Natural killer cell (primary cell): Measurements from ENCODE around the gene EXTL2. TPM values are rescaled to one million over a fixed set of nuclear protein-coding genes. Genes with fewer than 3 reads are reported as not detected.
"Not testable (repeated sequence)": the region's sequence is repeated elsewhere in the genome, so short reads cannot be mapped to it uniquely, and the experiment has no call there.

Source experiments
- ATAC-seq, 3 donors: fragments of 150-1000 bp in 2 of 3; fragments of 200-7000 bp in 1 of 3; cut with Tn5 transposase; 1 replicate in 1 of 3; 2 replicates in 2 of 3; pipeline ENCODE4 v1.10.0; 2021; ENCODE audit warnings: mild to moderate bottlenecking in 2 of 3, moderate library complexity in 2 of 3
- DNase-seq, 2 donors: peaks; one replicate each; pipeline versions ENCODE4 v3.0.0 to v3.0.0-alpha.2; 2013 to 2021; ENCODE audit warnings: mixed read lengths in 1 of 2
- H3K27ac ChIP-seq: one replicate; pipeline ENCODE4 v1.5.1; 2013; ENCODE audit warnings: mild to moderate bottlenecking, low read length
- H3K27me3 ChIP-seq: one replicate; pipeline ENCODE4 v1.6.1; 2013; ENCODE audit warnings: low read length; ENCODE audit not compliant: control insufficient read depth, insufficient read depth
- H3K36me3 ChIP-seq: one replicate; pipeline ENCODE4 v1.6.1; 2013; ENCODE audit warnings: low read length; ENCODE audit not compliant: control insufficient read depth, insufficient read depth
- H3K4me1 ChIP-seq: one replicate; pipeline ENCODE4 v1.6.1; 2013; ENCODE audit warnings: low read length; ENCODE audit not compliant: control insufficient read depth, insufficient read depth
- H3K4me3 ChIP-seq: one replicate; pipeline ENCODE4 v1.5.1; 2013; ENCODE audit warnings: low read length
- H3K9me3 ChIP-seq: one replicate; pipeline ENCODE4 v1.6.1; 2013; ENCODE audit warnings: low read length; ENCODE audit not compliant: control insufficient read depth, insufficient read depth
- H3K27ac Mint-ChIP-seq, 2 donors: one replicate each; pipeline ENCODE4 v1.8.0; 2022; ENCODE audit warnings: mild to moderate bottlenecking in 2 of 2, mixed read lengths in 2 of 2, moderate library complexity in 1 of 2
- H3K27me3 Mint-ChIP-seq, 2 donors: one replicate each; pipeline ENCODE4 v1.8.0; 2022; ENCODE audit warnings: low read depth in 2 of 2, mixed read lengths in 2 of 2
- H3K36me3 Mint-ChIP-seq: one replicate; pipeline ENCODE4 v1.8.0; 2022; ENCODE audit warnings: mixed read lengths
- H3K4me1 Mint-ChIP-seq, 2 donors: one replicate each; pipeline ENCODE4 v1.8.0; 2022; ENCODE audit warnings: mixed read lengths in 2 of 2
- H3K4me3 Mint-ChIP-seq: one replicate; pipeline ENCODE4 v1.8.0; 2022; ENCODE audit warnings: mild to moderate bottlenecking, moderate library complexity, mixed read lengths
- H3K9me3 Mint-ChIP-seq, 2 donors: one replicate each; pipeline ENCODE4 v1.8.0; 2022; ENCODE audit warnings: mixed read lengths in 2 of 2
- CTCF ChIP-seq: fragments of 200-600 bp; IDR thresholded peaks from one replicate; pipeline ENCODE4 v1.8.0; 2022; ENCODE audit warnings: antibody characterized with exemption
- WGBS: methylation state at CpG from one replicate; pipeline ENCODE4 v1.1.7; 2013; ENCODE audit warnings: missing lambda C conversion rate; ENCODE audit not compliant: insufficient coverage; 5-methylcytosine and 5-hydroxymethylcytosine counted together
- intact Hi-C: fragments of 100-400 bp; cut with micrococcal nuclease; formaldehyde crosslinking; loops from one replicate; pipeline ENCODE4 v1.14.2; 2022
- total RNA-seq, 4 donors: library from RNA; stranded (reverse); fragments of 120-200 nt in 1 of 4; gene quantifications; one replicate each; pipeline versions ENCODE4 v1.2.3 to v1.2.4, GENCODE V29; 2013 to 2022

EXTL2 gene
- total RNA-seq, 3 donors from 2014 or later (not counting 1 experiment from before 2014, with no cell fraction given) = 3.5 to 5.8 (median 3.9) TPM

GRCh38 chr1:100891380-100891779 lies 3.3 kb downstream of the EXTL2 start:
- intact Hi-C loops = loop anchor here (10.0 kb wide), 1 partner anchor 857 kb away; a partner anchor contains a TSS
- no peak for TF ChIP-seq CTCF

GRCh38 chr1:100889869-100890482 lies 4.7 kb downstream of the EXTL2 start:
- H3K4me1 Mint-ChIP-seq = peaks cover 8 to 14% of the 10 kb centered on the region in 2 donors
- not testable (repeated sequence) for H3K27ac ChIP-seq, H3K27me3 Mint-ChIP-seq, H3K36me3 ChIP-seq, H3K36me3 Mint-ChIP-seq, H3K4me3 ChIP-seq, H3K9me3 Mint-ChIP-seq, H3K27me3 ChIP-seq, ATAC-seq, H3K4me1 ChIP-seq, H3K27ac Mint-ChIP-seq, DNase-seq, H3K4me3 Mint-ChIP-seq
- H3K9me3 ChIP-seq = peaks cover 12% of the 10 kb centered on the region
- intact Hi-C loops = loop anchor here (10.0 kb wide), 1 partner anchor 855 kb away; a partner anchor contains a TSS
- 100% methylated on average over 2 of the region's 2 CpGs for WGBS

More at GRCh38 chr1:100891380-100891779, 3.3 kb downstream of the EXTL2 start:
- DNase-seq (no peak), ATAC-seq (no peak)
- Histone ChIP-seq H3K27me3 (no peaks in the 10 kb centered on the region), H3K4me1 (peaks cover 2% of the 10 kb centered on the region), H3K27ac (no peak overlapping the region), H3K9me3 (peaks cover 12% of the 10 kb centered on the region), H3K36me3 (no peaks in the 10 kb centered on the region), H3K4me3 (no peak overlapping the region)
- no peaks in the 10 kb centered on the region for H3K27me3 Mint-ChIP-seq
- H3K27ac Mint-ChIP-seq = no peak overlapping the region
- peaks cover 17 to 24% of the 10 kb centered on the region in 2 donors for H3K4me1 Mint-ChIP-seq
- peaks cover 7% of the 10 kb centered on the region for H3K36me3 Mint-ChIP-seq
- 96% methylated on average over 1 of the region's 1 CpG for WGBS
- no peak overlapping the region for H3K4me3 Mint-ChIP-seq
- peaks cover 0 to 6% of the 10 kb centered on the region in 2 donors for H3K9me3 Mint-ChIP-seq

- ATAC-seq, H3K36me3 ChIP-seq, H3K4me3 Mint-ChIP-seq, H3K36me3 Mint-ChIP-seq, H3K4me3 ChIP-seq, intact Hi-C loops, DNase-seq, H3K27me3 ChIP-seq, H3K4me1 Mint-ChIP-seq, H3K4me1 ChIP-seq, H3K27me3 Mint-ChIP-seq, H3K27ac ChIP-seq, H3K27ac Mint-ChIP-seq, H3K9me3 Mint-ChIP-seq: not testable (repeated sequence)
- H3K9me3 ChIP-seq = peaks cover 12% of the 10 kb centered on the region
- WGBS = 100% methylated on average over 1 of the region's 1 CpG
Observed at GRCh38 chr1:100889007-100889406, 5.6 kb downstream of the EXTL2 start.

GRCh38 chr1:100883963-100884362 lies 10.7 kb downstream of the EXTL2 start:
- no peak for TF ChIP-seq CTCF
- H3K4me1 ChIP-seq = no peaks in the 10 kb centered on the region
- Mint-ChIP-seq H3K4me3 (no peak overlapping the region), H3K27me3 (no peaks in the 10 kb centered on the region), H3K27ac (no peak overlapping the region), H3K9me3 (no peaks in the 10 kb centered on the region), H3K36me3 (peaks cover 7% of the 10 kb centered on the region), H3K4me1 (no peaks in the 10 kb centered on the region)
- no peak overlapping the region for H3K27ac ChIP-seq
- H3K36me3 ChIP-seq = no peaks in the 10 kb centered on the region
- no peak overlapping the region for H3K4me3 ChIP-seq
- ATAC-seq = no peak
- intact Hi-C loops = no loop called here
- DNase-seq = no peak
- no peaks in the 10 kb centered on the region for H3K27me3 ChIP-seq
- WGBS = 85% methylated on average over 4 of the region's 4 CpGs
- H3K9me3 ChIP-seq = no peaks in the 10 kb centered on the region
